C4-2B (cell line): ENCODE measurements around the gene EEPD1.
"Not testable (repeated sequence)": the region's sequence is repeated elsewhere in the genome, so short reads cannot be mapped to it uniquely, and the experiment has no call there.

Source experiments
- ZFX ChIP-seq: fragments of 450-650 bp; IDR thresholded peaks from 2 replicates; pipeline ENCODE4 v1.6.1; 2017
- TF ChIP-seq, protein P1 (sequence below): fragments of 450-650 bp; conservative IDR thresholded peaks from 2 replicates; pipeline ENCODE4 v1.5.1; 2017; ENCODE audit warnings: mild to moderate bottlenecking

DNA sequence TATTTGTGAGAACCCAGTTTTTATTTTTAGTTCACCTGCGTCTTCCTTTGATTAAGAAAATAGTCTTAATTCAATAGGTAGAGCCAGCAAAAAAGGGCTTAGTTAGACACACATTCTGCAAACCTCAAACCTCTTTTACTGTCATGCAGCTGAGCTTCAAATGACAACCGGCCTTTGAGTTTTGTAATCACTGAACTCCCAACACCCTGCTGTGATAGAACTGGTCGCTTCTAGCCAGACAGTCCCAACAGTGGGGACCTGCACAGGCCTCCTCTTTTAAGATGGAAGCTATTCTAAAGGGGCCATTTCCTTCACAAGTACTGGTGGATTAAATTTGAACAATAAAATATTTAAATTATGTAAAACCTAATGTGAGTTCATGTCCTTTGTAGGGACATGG lies 90.3 kb downstream of the EEPD1 start:
- TF ChIP-seq, protein P1, sequence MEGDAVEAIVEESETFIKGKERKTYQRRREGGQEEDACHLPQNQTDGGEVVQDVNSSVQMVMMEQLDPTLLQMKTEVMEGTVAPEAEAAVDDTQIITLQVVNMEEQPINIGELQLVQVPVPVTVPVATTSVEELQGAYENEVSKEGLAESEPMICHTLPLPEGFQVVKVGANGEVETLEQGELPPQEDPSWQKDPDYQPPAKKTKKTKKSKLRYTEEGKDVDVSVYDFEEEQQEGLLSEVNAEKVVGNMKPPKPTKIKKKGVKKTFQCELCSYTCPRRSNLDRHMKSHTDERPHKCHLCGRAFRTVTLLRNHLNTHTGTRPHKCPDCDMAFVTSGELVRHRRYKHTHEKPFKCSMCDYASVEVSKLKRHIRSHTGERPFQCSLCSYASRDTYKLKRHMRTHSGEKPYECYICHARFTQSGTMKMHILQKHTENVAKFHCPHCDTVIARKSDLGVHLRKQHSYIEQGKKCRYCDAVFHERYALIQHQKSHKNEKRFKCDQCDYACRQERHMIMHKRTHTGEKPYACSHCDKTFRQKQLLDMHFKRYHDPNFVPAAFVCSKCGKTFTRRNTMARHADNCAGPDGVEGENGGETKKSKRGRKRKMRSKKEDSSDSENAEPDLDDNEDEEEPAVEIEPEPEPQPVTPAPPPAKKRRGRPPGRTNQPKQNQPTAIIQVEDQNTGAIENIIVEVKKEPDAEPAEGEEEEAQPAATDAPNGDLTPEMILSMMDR = not testable (repeated sequence)
- not testable (repeated sequence) for TF ChIP-seq ZFX
